SK-N-DZ (cell line): ENCODE results near the gene RUNDC3A.
A peak's percentile ranks its signal among the peaks of the same experiment; 100 is the strongest.
"Not testable (repeated sequence)": the region's sequence is repeated elsewhere in the genome, so short reads cannot be mapped to it uniquely, and the experiment has no call there.

Experiments used
- DNase-seq: peaks from one replicate; pipeline ENCODE4 v3.0.0-alpha.2; 2015; ENCODE audit warnings: low spot score
- small RNA-seq, 2 experiments: library from RNA; depleted of rRNA; stranded (forward); fragments of <200 nt; gene quantifications; one replicate each; pipeline ENCODE3, GENCODE V24; 2014

The RUNDC3A gene

GRCh38 chr17:44359006-44359405 is 50.6 kb downstream of the RUNDC3A start:
- no peak for DNase-seq

- DNase-seq = no peak
Observed at GRCh38 chr17:44359458-44360143, 51.2 kb downstream of the RUNDC3A start.

GRCh38 chr17:44360144-44360533 is 51.7 kb downstream of the RUNDC3A start:
- no peak for DNase-seq

GRCh38 chr17:44360826-44361225 is 52.4 kb downstream of the RUNDC3A start:
- peak; percentile 57 for DNase-seq

- peak; percentile 51 for DNase-seq
Observed at GRCh38 chr17:44361292-44362260, 53.2 kb downstream of the RUNDC3A start.

- DNase-seq = no peak
Observed at GRCh38 chr17:44362459-44362948, 54.1 kb downstream of the RUNDC3A start.

GRCh38 chr17:44362949-44363612 is 54.7 kb downstream of the RUNDC3A start:
- DNase-seq = no peak

- peak; percentile 63 for DNase-seq
Observed at GRCh38 chr17:44363613-44364159, 55.3 kb downstream of the RUNDC3A start, which contains the start of gene FAM171A2. Gene FAM171A2, minus strand, starts transcription at chr17:44363853. Its CDS starts 139 bp downstream, at chr17:44363714.

- DNase-seq = not testable (repeated sequence)
Observed at GRCh38 chr17:44365051-44365450, 56.6 kb downstream of the RUNDC3A start.

- no peak for DNase-seq
Observed at GRCh38 chr17:44367231-44367979, 59.0 kb downstream of the RUNDC3A start.

Small RNAs within 50 kb of the gene (small RNA-seq; reads per million reads assigned to genes)
- 0.10 to 0.84 reads per million in 2 experiments for gene RF00012
- 0.03 to 2.0 reads per million in 2 experiments for gene RN7SL507P
- 0 reads per million in 2 experiments for gene RNU6-453P
